Fibroblast of lung (primary cell): ENCODE measurements around the gene CDCA7. TPM values are rescaled to one million over a fixed set of nuclear protein-coding genes. Genes with fewer than 3 reads are reported as not detected.

Source experiments
- DNase-seq, 2 donors: peaks; one replicate each; pipeline versions ENCODE4 v3.0.0 to v3.0.0-alpha.2; 2010; ENCODE audit warnings: low read depth in 2 of 2
- H2AFZ ChIP-seq: 2 replicates; pipeline ENCODE4 v1.5.1; 2012; ENCODE audit warnings: low read length, control low read depth, inconsistent platforms
- H3K27ac ChIP-seq: 2 replicates; pipeline ENCODE4 v1.5.1; 2011; ENCODE audit warnings: low read length, control low read depth; ENCODE audit not compliant: insufficient read depth
- H3K27me3 ChIP-seq: 2 replicates; pipeline ENCODE4 v1.5.1; 2011; ENCODE audit warnings: mild to moderate bottlenecking, low read length; ENCODE audit not compliant: control insufficient read depth, insufficient read depth
- H3K36me3 ChIP-seq: 2 replicates; pipeline ENCODE4 v1.5.1; 2011; ENCODE audit warnings: low read length; ENCODE audit not compliant: control insufficient read depth, insufficient read depth
- H3K4me1 ChIP-seq: 2 replicates; pipeline ENCODE4 v1.5.1; 2011; ENCODE audit warnings: low read length; ENCODE audit not compliant: control insufficient read depth, insufficient read depth; ENCODE audit errors: extremely low read depth
- H3K4me2 ChIP-seq: 2 replicates; pipeline ENCODE4 v1.5.1; 2011; ENCODE audit warnings: low read length, control low read depth; ENCODE audit not compliant: insufficient read depth; ENCODE audit errors: extremely low read depth
- H3K4me3 ChIP-seq, 4 experiments: fragments of 200-600 bp in 1 of 4; sonication (generic) in 1 of 4; replicated peaks in 1 of 4; 2 replicates each; pipeline ENCODE4 v1.5.1; 2011 to 2016; ENCODE audit warnings: low read length in 4 of 4, low read depth in 3 of 4, mild to moderate bottlenecking in 3 of 4, control low read depth in 2 of 4, inconsistent platforms in 1 of 4, mixed read lengths in 1 of 4; ENCODE audit not compliant: insufficient read depth in 1 of 4; ENCODE audit errors: control extremely low read depth in 1 of 4
- H3K79me2 ChIP-seq: 2 replicates; pipeline ENCODE4 v1.5.1; 2012; ENCODE audit warnings: mild to moderate bottlenecking, low read length, inconsistent platforms; ENCODE audit not compliant: control insufficient read depth, insufficient read depth
- H3K9ac ChIP-seq: 2 replicates; pipeline ENCODE4 v1.5.1; 2011; ENCODE audit warnings: mild to moderate bottlenecking, low read length, control low read depth; ENCODE audit not compliant: insufficient read depth
- H3K9me3 ChIP-seq: 2 replicates; pipeline ENCODE4 v1.5.1; 2012; ENCODE audit warnings: low read depth, low read length; ENCODE audit not compliant: control insufficient read depth, insufficient read depth
- H4K20me1 ChIP-seq: 2 replicates; pipeline ENCODE4 v1.5.1; 2011; ENCODE audit warnings: low read length; ENCODE audit not compliant: control insufficient read depth, insufficient read depth; ENCODE audit errors: extremely low read depth
- CTCF ChIP-seq, 2 donors: IDR thresholded peaks in 1 of 2; conservative IDR thresholded peaks in 1 of 2; 1 replicate in 1 of 2; 2 replicates in 1 of 2; pipeline ENCODE4 v1.5.1; 2011 to 2012; ENCODE audit warnings: low read length in 2 of 2, control low read depth in 1 of 2, inconsistent platforms in 1 of 2, low read depth in 1 of 2, mild to moderate bottlenecking in 1 of 2
- EZH2 ChIP-seq: IDR thresholded peaks from 2 replicates; pipeline ENCODE4 v1.5.1; 2012; ENCODE audit warnings: low read length, control low read depth, mild to moderate bottlenecking; ENCODE audit errors: missing control alignments
- polyA plus RNA-seq, 2 donors: library from polyadenylated mRNA; depleted of rRNA in 1 of 2; stranded (reverse) in 1 of 2; unstranded in 1 of 2; fragments of >200 nt; gene quantifications; 2 replicates each; pipeline ENCODE4 v1.2.1, GENCODE V29; 2011 to 2012; ENCODE audit warnings: missing spikeins in 1 of 2
- total RNA-seq: library from RNA; depleted of rRNA; stranded (reverse); fragments of >200 nt; gene quantifications from 2 replicates; pipeline ENCODE4 v1.2.1, GENCODE V29; 2014

CDCA7 gene
- total and polyA plus RNA-seq, 2 donors (not counting 1 experiment from before 2014, with no cell fraction given), result 1.3 to 10.3 TPM

DNA sequence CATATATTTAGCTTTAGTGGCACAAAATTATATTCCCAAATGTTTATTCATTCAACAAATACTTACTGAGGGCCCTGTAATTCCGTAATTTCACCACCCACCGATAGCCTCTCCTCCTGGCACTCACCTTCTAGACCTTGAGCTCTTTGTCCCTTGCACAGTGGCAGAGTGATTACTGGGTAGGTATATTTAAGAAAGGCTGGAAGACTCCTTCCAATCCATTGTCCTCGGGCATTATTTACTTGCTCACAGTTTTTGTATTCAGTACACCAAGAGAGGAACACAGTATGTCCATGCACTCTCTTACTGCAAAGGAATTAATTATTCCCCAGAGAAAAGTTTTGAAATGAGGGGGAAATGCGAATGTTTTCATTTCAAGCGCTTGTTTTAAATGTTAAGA, 1.1 kb upstream of the CDCA7 start:
- peaks cover 5% of the 10 kb centered on the region for H3K4me1 ChIP-seq
- H2AFZ ChIP-seq, result no peak overlapping the region
- H3K9ac ChIP-seq, result no peak overlapping the region
- no peak overlapping the region for H3K27ac ChIP-seq
- no peaks in the 10 kb centered on the region for H3K9me3 ChIP-seq
- H3K4me3 ChIP-seq, result no peak overlapping the region
- TF ChIP-seq CTCF (conservative IDR thresholded peaks at IDR 0.05 in 1 of 2, IDR thresholded peaks at IDR 0.05 in 1 of 2; ENCODE audit: low read depth in 1 of 2, low read length in 2 of 2) (no peak), EZH2 (no peak)
- peaks cover 3% of the 10 kb centered on the region for H3K79me2 ChIP-seq
- DNase-seq, result no peak
- H3K27me3 ChIP-seq, result peaks cover 9% of the 10 kb centered on the region
- H3K4me2 ChIP-seq, result no peak overlapping the region
- H4K20me1 ChIP-seq, result no peaks in the 10 kb centered on the region
- no peaks in the 10 kb centered on the region for H3K36me3 ChIP-seq

DNA sequence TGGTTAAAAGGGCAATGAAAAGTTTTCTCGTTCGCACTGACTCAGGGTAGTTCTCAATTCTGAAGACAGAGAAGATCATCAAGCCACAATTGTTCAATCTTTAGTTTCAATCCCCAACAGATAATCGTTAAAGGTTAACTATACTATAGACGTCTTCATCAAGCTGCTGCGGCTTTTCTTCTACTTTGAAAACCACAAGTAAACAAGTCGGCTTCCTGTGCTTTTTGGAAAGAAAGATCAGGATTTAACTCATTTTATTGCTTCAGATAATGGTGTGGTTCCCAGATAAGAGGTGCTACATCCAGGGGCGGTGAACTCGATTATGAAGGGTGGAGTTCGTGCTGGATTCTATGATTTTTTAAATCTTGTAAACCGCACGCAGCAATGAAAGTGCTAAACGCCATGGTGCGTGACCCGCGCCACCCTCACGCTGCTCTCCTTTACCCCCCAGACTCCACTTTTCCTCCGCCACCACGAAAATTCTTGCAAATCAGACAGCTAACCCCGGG, 545 bp upstream of the CDCA7 start:
- H4K20me1 ChIP-seq, result no peaks in the 10 kb centered on the region
- H3K9me3 ChIP-seq, result no peaks in the 10 kb centered on the region
- H3K27ac ChIP-seq, result peak overlapping the region; percentile 75
- peak overlapping the region; percentile 88 for H2AFZ ChIP-seq
- peaks cover 9% of the 10 kb centered on the region for H3K27me3 ChIP-seq
- DNase-seq, result no peak
- H3K4me3 ChIP-seq, result peak overlapping the region; percentile 69 to 85 (median 74)
- TF ChIP-seq EZH2, result no peak
- no peak for TF ChIP-seq CTCF (conservative IDR thresholded peaks at IDR 0.05 in 1 of 2, IDR thresholded peaks at IDR 0.05 in 1 of 2; ENCODE audit: low read depth in 1 of 2, low read length in 2 of 2)
- peak overlapping the region; percentile 82 for H3K9ac ChIP-seq
- peaks cover 5% of the 10 kb centered on the region for H3K4me1 ChIP-seq
- no peaks in the 10 kb centered on the region for H3K36me3 ChIP-seq
- H3K79me2 ChIP-seq, result peaks cover 3% of the 10 kb centered on the region
- peak overlapping the region; percentile 90 for H3K4me2 ChIP-seq

DNA sequence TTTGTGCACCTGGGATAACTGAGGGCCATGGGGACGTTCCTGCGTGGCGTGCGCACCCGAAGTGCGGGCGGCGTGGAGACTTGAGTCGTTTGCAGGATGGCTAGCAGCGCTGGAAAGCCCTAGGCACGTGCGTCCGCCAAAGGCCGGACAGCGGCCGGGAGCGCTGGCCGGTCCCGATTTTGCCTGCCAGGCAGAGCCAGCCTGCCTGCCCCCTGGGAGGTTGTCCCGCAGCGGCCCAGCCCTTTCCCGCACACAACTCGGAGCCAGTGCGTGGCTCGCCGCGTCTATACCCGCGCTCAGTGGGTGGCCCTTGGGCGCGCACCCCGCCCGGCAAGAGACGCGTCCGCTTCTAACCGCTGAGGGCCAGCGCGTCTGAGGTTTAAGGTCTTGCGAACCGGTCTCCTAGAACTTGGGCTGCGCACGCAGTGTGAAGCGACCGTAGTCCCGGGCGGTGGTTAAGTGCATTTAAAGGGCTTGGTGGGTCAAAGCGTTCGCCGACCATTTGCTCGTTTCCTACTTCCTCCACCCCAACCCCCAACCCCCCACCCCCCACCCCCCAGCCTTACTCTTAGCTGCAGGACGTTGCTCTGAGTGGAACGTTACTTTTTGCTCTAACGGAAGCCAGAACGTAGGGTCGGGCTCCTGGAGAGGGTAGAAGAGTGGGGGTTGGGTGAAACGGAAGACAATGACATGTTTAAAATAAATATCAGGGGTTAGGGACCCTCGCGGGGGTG, 627 bp downstream of the CDCA7 start:
- peaks cover 5% of the 10 kb centered on the region for H3K4me1 ChIP-seq
- DNase-seq, result peak; percentile 62 to 74
- peak overlapping the region; percentile 90 for H3K4me2 ChIP-seq
- peaks cover 3% of the 10 kb centered on the region for H3K79me2 ChIP-seq
- peak overlapping the region; percentile 69 to 85 (median 74) for H3K4me3 ChIP-seq
- H3K27me3 ChIP-seq, result peaks cover 7% of the 10 kb centered on the region
- no peak for TF ChIP-seq CTCF (conservative IDR thresholded peaks at IDR 0.05 in 1 of 2, IDR thresholded peaks at IDR 0.05 in 1 of 2; ENCODE audit: low read depth in 1 of 2, low read length in 2 of 2)
- peak; percentile 61 for TF ChIP-seq EZH2
- H2AFZ ChIP-seq, result peak overlapping the region; percentile 88
- H4K20me1 ChIP-seq, result no peaks in the 10 kb centered on the region
- H3K9ac ChIP-seq, result peak overlapping the region; percentile 82
- H3K27ac ChIP-seq, result peak overlapping the region; percentile 47
- no peaks in the 10 kb centered on the region for H3K36me3 ChIP-seq
- H3K9me3 ChIP-seq, result no peaks in the 10 kb centered on the region
